OCI-LY7 (cell line): ENCODE data around the gene KLHL6.

ENCODE experiments used
- EZH2phosphoT487 ChIP-seq: fragments of 200-600 bp; sonication (generic); IDR thresholded peaks from 2 replicates; pipeline ENCODE4 v1.6.1; 2018; ENCODE audit warnings: low read depth, borderline replicate concordance, mild to moderate bottlenecking, mixed run types, antibody characterized with exemption, low read length, moderate library complexity, mixed read lengths
- TF ChIP-seq, protein P1 (sequence below): fragments of 200-600 bp; sonication (generic); conservative IDR thresholded peaks from 2 replicates; pipeline ENCODE4 v1.5.1; 2014; ENCODE audit warnings: mild to moderate bottlenecking, antibody characterized with exemption, low read length, moderate library complexity, mixed read lengths

DNA sequence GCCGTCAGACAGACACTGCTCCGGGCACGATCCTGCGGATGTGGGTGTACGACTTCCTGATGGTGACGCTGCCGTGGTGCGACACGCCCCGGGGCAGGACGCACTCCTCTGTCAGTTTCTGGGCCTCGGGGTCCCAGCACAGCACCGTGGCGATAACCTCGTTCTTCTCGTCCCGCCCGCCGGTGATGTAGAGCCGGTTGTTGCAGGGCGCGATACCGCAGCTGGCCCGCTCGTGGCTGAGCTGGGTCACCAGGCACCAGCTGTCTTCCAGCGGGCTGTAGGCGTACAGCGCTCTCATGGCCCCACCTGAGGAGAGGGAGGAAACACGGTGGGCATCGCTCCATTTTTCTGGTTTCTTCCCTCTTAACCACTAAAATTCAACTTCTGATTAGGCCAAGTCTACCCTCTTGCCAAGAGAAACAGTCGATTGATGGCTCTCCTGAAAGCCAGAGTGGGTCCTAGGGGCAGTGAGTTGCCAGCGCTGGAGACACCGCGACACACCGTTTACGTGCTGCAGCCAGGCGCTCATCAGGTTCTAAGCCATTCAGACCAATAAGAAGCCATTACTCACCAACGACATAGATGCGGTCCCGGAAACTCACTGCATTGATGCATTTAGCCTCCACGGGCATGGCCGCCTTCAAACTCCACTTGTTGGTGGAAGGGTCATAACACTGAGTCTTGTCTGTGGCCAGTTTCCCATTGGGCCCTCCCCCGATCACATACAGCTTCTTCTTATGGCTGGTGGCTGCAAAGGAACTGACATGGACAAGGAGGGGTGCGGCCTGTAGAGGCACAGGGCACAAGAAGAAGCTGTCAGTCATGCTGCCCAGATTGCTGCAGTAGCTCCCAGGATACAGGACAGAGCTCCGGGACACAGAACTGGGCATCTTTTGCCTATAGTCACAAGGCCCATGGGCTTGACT is 63.3 kb downstream of the KLHL6 start:
- TF ChIP-seq, protein P1, sequence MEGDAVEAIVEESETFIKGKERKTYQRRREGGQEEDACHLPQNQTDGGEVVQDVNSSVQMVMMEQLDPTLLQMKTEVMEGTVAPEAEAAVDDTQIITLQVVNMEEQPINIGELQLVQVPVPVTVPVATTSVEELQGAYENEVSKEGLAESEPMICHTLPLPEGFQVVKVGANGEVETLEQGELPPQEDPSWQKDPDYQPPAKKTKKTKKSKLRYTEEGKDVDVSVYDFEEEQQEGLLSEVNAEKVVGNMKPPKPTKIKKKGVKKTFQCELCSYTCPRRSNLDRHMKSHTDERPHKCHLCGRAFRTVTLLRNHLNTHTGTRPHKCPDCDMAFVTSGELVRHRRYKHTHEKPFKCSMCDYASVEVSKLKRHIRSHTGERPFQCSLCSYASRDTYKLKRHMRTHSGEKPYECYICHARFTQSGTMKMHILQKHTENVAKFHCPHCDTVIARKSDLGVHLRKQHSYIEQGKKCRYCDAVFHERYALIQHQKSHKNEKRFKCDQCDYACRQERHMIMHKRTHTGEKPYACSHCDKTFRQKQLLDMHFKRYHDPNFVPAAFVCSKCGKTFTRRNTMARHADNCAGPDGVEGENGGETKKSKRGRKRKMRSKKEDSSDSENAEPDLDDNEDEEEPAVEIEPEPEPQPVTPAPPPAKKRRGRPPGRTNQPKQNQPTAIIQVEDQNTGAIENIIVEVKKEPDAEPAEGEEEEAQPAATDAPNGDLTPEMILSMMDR = no peak
- no peak for TF ChIP-seq EZH2phosphoT487
